HFFc6 (cell line): ENCODE data around the gene MYBPC2. TPM values are rescaled to one million over a fixed set of nuclear protein-coding genes. Genes with fewer than 3 reads are reported as not detected.

ENCODE experiments used
- DNase-seq: peaks from one replicate; pipeline ENCODE4 v3.0.0-alpha.2; 2018
- H3K27ac Mint-ChIP-seq: 2 replicates; pipeline ENCODE4 v1.8.0; 2020; ENCODE audit warnings: mild to moderate bottlenecking, mixed read lengths
- H3K27me3 Mint-ChIP-seq: 2 replicates; pipeline ENCODE4 v1.8.0; 2021; ENCODE audit warnings: mild to moderate bottlenecking, moderate library complexity, mixed read lengths; ENCODE audit not compliant: insufficient read depth
- H3K36me3 Mint-ChIP-seq: 2 replicates; pipeline ENCODE4 v1.8.0; 2021; ENCODE audit warnings: low read depth, mixed read lengths
- H3K4me1 Mint-ChIP-seq: 2 replicates; pipeline ENCODE4 v1.8.0; 2020; ENCODE audit warnings: low read depth, mixed read lengths
- H3K4me3 Mint-ChIP-seq: 2 replicates; pipeline ENCODE4 v1.8.0; 2020; ENCODE audit warnings: mild to moderate bottlenecking, moderate library complexity, mixed read lengths
- H3K9me3 Mint-ChIP-seq: 2 replicates; pipeline ENCODE4 v1.8.0; 2020; ENCODE audit warnings: mild to moderate bottlenecking, mixed read lengths
- total RNA-seq, 6 experiments: library from RNA; stranded (reverse); fragmentation: NEBNext Ultra II Directional; extraction: Animal tissue kit (Norgen Biotek cat#: 25700); gene quantifications; 2 replicates in 1 of 6; 3 replicates in 5 of 6; pipeline ENCODE4 v1.2.3, GENCODE V29; 2021
- TF ChIP-seq, protein P1 (sequence below): fragments of 200-600 bp; sonication (generic); IDR thresholded peaks from 2 replicates; pipeline ENCODE4 v1.5.0; 2021; ENCODE audit warnings: antibody characterized with exemption, mild to moderate bottlenecking

The MYBPC2 gene
- total RNA-seq, 6 experiments from 2014 or later, result not detected

DNA sequence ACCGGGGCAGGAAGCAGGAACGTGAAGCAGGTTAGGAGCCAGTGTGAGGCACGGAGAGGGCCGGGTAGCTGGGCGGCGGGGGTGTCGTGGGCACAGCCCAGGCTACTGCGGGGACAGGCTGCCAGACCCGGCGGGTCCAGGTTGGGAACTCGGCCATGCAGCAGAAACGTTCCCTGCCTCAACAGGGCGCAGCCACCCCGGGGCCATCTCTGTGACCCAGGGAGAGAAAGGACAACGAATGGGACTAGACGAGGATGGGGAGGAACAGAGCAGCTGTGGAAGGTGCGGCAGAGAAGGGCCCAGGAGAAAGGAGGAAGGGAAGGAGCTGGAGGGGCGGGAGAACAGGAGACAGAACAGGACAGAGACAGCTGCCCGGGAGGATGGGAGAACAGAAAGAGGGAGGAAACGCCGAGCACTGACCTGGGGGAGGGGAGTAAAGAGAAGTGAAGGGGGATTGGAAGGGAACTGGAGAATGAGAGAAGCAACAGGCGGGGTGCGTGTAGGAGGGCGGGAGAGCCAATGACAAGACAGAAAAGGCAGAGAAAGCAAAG is 56.8 kb downstream of the MYBPC2 start:
- no peak for DNase-seq
- peaks cover 9% of the 10 kb centered on the region for H3K4me1 Mint-ChIP-seq
- H3K36me3 Mint-ChIP-seq, result peaks cover 19% of the 10 kb centered on the region
- no peak overlapping the region; the same call in 1 of the 2 replicates for H3K4me3 Mint-ChIP-seq
- TF ChIP-seq, protein P1, sequence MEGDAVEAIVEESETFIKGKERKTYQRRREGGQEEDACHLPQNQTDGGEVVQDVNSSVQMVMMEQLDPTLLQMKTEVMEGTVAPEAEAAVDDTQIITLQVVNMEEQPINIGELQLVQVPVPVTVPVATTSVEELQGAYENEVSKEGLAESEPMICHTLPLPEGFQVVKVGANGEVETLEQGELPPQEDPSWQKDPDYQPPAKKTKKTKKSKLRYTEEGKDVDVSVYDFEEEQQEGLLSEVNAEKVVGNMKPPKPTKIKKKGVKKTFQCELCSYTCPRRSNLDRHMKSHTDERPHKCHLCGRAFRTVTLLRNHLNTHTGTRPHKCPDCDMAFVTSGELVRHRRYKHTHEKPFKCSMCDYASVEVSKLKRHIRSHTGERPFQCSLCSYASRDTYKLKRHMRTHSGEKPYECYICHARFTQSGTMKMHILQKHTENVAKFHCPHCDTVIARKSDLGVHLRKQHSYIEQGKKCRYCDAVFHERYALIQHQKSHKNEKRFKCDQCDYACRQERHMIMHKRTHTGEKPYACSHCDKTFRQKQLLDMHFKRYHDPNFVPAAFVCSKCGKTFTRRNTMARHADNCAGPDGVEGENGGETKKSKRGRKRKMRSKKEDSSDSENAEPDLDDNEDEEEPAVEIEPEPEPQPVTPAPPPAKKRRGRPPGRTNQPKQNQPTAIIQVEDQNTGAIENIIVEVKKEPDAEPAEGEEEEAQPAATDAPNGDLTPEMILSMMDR, result no peak
- H3K27ac Mint-ChIP-seq, result no peak overlapping the region; the same call in 1 of the 2 replicates
- H3K9me3 Mint-ChIP-seq, result peaks cover 11% of the 10 kb centered on the region
- peaks cover 54% of the 10 kb centered on the region for H3K27me3 Mint-ChIP-seq

DNA sequence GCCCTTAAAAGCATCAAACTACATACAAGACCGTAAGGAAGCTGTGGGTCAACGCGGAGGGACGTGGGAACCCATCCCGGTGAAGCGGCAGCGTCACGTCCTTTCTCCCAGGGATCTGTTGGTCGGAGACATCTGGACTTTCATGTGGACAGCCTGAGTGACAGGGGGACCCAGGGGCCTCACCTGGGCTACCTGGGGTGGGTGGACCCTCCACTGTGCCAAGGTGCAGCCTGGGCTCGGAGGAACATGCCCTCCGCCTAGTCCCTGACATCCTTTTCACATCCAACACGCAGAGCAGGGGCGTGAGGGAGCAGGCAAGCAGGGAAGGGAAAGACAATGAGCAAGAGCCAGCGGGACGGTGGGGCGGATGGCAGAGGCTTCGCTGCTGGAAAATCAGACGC is 57.7 kb downstream of the MYBPC2 start:
- DNase-seq, result no peak
- Mint-ChIP-seq H3K4me1 (peaks cover 9% of the 10 kb centered on the region), H3K27ac (no peak overlapping the region), H3K27me3 (peaks cover 56% of the 10 kb centered on the region), H3K9me3 (peaks cover 11% of the 10 kb centered on the region), H3K4me3 (no peak overlapping the region), H3K36me3 (peaks cover 15% of the 10 kb centered on the region)
- TF ChIP-seq, protein P1, result no peak

DNA sequence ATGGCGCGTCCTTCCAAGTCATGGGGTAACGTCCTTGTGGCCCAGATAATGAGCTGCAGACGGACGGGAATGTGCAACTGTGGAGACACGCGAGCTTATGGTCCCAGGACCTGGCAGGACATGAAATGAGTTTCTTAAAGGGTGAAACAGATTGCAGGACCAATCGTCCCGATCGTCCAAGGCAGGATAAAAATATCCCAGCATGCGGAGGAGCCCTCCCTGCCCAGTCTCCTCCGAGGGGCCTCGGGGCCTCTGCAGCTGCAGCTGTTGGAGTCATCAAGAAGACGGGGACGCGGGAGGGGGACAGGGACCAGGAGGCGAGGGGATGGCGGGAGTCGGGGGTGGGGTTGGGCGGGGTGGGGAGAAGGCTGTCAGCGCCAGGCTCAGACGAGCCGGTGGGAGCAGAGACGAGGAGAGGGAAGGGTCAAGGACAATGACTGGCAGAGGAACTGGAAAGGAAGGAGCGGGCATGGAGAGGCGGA is 58.3 kb downstream of the MYBPC2 start:
- Mint-ChIP-seq H3K4me3 (no peak overlapping the region), H3K9me3 (peaks cover 11% of the 10 kb centered on the region), H3K27ac (no peak overlapping the region), H3K4me1 (peaks cover 9% of the 10 kb centered on the region), H3K27me3 (peaks cover 57% of the 10 kb centered on the region), H3K36me3 (peaks cover 10% of the 10 kb centered on the region)
- TF ChIP-seq, protein P1, result no peak
- no peak for DNase-seq

DNA sequence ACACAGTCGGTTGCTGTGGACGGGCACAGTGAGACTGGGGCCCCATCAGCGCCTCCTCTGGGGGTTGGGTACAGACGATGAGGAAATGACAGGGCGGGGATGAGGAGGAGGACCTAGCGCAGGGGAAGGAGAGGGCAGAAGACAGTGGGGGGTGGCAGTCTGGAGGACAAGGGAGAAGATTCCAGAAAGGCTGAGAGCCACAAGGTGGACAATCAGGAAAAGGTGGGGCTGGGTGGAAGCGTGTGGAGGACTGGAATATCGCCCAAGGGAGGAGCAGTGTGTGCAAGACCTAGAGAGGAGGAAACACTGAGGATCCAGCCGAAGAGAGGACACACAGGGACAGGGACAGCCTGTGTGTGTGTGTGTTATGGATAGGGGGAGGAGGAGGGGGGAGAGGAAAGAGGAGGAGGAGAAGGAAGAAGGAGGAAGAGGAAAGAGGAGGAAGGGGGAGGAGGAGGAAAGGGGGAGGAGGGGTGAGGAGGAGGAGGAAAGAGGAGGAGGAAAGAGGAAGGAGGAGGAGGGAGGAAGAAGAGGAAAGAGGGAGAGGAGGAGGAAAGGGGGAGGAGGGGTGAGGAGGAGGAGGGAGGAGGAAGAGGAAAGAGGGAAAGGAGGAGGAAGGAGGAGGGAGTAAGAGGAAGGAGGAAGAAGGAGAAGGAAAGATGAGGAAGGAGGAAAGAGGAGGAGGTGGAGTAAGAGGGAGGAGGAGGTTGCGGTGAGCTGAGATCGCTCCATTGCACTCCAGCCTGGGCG is 59.8 kb downstream of the MYBPC2 start:
- DNase-seq, result no peak
- TF ChIP-seq, protein P1, result no peak
- H3K36me3 Mint-ChIP-seq, result no peaks in the 10 kb centered on the region
- H3K9me3 Mint-ChIP-seq, result peaks cover 4% of the 10 kb centered on the region; the same call in 1 of the 2 replicates
- H3K27me3 Mint-ChIP-seq, result peaks cover 47% of the 10 kb centered on the region
- no peak overlapping the region for H3K4me3 Mint-ChIP-seq
- H3K27ac Mint-ChIP-seq, result no peak overlapping the region
- peaks cover 9% of the 10 kb centered on the region for H3K4me1 Mint-ChIP-seq

DNA sequence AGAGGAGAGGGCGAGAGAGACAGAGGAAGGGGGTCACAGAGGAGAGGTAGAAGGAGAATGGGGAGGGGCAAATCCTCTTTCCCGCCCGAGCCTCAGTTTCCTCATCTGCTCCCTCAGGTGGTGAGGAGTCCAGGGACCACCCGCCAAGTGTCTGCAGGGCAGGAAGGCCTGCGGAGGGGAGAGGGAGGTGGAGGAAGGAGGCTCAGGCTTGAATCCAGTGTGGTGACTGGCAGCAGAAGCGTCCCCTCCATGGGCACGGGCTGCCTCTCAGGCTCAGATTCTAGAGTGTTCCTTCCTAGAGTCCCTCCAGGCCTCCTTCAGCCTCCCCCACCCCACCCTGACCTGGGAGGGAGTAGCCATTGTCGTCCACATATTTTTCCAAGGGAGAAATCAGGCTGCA is 60.5 kb downstream of the MYBPC2 start:
- Mint-ChIP-seq H3K36me3 (no peaks in the 10 kb centered on the region), H3K27ac (no peak overlapping the region), H3K4me3 (no peak overlapping the region), H3K9me3 (peaks cover 4% of the 10 kb centered on the region; the same call in 1 of the 2 replicates), H3K27me3 (peaks cover 42% of the 10 kb centered on the region), H3K4me1 (peaks cover 9% of the 10 kb centered on the region)
- no peak for DNase-seq
- TF ChIP-seq, protein P1, result no peak
